ENCODE results near the gene PRKG1.
"Not testable (repeated sequence)": the region's sequence is repeated elsewhere in the genome, so short reads cannot be mapped to it uniquely, and the experiment has no call there.

Gene PRKG1

DNA sequence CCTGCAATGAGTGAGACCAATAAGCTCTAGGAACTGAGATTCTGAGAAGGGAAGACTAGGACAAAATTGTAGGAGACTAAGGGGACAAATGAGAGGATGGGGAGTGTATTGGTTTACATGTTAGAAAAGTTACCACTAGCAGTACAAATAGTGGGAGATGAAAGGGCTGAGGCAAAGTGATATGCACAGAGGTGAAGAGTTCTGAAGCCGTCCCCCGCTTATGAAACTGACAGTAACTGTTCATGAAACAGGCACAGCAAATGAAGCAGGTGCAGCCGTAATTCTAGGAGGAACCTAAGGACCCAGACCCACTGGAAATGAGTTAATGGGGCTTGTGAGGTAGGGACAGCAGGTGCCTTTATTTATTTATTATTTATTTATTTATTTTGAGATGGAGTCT, 211.3 kb downstream of the PRKG1 start:
- no peak for FAIRE-seq

DNA sequence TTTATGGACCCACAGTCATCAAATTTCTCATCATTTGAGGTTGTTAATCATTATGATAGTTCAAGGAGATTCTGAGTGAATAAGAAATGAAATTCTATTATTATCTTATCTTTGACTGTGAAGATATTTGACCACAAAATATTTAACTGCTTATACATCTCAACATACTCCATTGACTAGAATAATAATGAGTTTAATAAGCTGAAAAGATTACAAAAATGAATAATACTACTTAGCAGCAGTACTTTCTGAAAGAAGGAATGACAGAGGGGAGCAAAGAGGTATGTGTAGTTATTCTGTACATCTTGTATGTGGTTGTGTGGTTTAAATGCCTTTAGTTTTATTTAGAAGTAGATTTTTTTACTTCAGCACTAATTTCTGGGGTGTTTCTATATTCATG, 214.2 kb downstream of the PRKG1 start:
- FAIRE-seq: no peak

DNA sequence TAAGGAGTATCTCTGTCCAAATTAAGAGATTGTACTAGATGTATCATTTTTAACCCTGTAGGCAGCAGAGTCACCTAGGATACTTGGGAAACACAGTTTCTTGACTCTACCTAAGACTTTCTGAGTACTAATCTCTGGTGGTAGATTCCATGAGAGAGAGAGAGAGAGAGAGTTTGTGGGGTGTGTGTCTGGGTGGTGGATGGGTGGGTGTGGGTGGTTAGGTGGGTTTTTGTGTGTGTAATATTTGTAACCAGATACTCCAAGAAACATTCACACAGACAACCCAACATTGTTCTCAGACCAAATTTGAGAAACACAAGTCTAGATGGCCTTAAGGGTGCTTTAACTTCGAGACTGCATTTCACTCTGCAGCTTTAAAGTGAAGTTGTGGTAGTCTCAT, 215.2 kb downstream of the PRKG1 start:
- no peak for FAIRE-seq

DNA sequence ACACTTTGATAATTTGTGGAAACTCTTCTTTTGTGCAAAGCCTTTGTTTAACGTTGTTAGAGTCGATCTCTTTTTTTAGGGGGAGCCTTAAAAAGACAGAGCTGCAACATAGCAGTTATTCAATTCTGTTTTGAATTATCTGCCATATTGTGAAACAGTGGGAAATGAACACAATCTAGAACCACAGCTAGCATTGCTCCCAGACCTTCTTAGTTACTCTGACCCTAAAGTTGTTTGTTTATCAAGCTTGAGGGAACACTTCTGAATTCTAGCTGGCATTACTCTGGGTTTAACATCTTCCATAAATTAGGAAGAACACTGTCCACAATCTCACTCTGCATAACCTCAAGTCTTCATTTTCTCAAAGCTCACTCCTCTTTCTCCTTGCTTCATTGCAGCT, 217.7 kb downstream of the PRKG1 start:
- FAIRE-seq: no peak

DNA sequence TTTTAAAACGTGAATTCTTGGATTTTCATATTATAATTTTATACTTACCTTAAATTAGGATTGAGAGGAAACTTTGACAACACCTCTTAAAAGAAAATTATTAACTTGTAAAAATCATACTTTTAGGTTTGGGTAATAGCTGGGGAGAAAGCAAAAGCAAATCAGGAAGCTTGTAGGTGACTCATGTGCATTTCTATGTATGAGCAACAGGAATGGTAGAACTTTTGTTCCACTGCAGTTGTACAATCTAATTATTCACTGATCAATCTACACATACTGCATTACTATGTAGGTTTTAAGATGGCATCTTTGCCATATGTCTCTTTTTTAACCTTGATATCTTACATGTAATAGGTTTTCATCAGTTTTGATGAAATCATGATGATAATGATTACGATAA, 223.2 kb downstream of the PRKG1 start:
- peak; percentile 42 for FAIRE-seq

DNA sequence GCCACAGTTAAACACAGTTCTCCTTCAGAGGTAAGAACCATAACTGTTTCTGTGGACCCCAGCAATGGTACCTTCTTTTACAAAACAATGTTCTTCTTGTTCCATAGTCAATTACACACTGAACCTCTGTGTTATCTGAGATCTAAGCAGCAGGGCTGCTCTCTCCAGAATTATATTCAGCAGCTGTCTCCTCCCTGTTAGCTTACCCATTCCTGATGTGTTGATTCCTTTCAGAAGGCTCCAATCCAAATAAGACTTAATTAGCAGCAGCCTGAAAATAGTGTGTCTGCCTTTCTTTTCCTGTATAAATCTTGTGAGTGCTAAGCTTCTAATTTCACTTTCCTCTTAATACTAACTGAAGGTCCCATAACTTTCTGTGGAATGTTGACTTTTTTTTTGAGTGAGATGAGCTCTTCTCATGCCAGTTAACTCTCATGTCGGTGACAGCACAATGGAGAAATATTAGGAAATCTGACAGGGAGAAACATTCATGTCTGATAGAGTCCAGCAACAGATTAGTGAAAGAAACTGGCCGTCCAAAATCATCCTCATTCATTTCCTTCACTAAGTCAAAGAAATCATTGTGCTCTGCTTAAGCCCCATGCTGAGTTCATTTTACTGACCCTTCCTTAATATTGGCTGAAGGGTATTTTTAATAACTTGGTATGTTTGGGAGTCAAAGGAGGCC, 226.5 kb downstream of the PRKG1 start:
- FAIRE-seq: no peak

DNA sequence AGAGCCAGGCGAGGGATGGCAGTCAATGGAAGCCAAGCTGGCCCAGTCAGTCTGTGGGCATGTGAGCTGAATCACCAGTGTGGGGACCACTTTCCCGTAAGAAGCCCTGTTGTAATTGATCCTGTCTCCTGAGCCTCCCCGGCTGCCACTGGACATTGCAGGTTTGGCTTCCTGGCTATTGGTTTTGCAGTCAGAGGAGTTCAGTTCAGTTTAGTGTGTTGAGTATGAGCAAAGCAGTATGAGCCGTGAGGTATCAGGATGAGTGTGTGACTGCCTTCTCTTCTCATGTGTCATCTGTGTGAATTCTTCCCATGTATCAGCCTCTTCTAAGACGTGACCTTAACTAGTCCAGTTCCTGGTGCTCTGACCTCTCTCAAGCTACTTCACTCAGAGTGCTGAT, 227.4 kb downstream of the PRKG1 start:
- no peak for FAIRE-seq

DNA sequence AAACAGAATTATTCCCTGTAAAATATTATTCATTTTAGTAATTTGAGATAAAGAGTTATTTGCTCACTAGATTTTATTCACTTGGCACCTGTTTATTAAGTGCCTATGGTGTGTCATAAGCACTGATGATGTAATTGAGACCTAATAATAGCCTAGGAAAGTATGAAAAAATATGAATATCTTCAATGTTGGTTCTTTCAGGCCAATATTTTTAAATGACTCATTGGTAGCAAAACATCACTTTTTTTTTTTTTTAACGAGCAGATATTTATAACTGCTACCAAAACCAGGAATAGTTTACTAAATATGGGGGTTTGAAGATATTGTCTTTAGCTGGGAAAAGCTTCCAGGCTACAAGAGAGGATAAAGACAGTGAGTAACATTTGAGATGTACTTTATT, 228.0 kb downstream of the PRKG1 start:
- FAIRE-seq: peak; percentile 8

DNA sequence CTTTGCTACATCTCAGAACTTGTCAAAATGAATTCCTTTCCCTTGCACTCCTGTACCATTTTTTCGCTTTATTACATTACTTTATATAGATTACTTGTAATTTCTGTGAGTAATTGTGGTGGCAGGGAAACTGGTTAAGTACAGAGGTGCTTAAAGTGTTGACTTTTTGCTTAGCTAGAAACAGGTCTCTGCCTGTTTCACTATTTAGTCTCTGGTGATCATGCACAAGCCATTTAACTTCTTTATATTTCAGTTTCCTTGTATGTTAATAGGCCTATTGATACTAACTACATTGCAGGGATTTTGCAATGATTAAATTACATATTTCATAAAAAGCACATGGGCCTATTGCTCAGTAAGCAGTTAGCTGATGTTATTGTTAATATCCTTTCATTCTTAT, 233.8 kb downstream of the PRKG1 start:
- no peak for FAIRE-seq

DNA sequence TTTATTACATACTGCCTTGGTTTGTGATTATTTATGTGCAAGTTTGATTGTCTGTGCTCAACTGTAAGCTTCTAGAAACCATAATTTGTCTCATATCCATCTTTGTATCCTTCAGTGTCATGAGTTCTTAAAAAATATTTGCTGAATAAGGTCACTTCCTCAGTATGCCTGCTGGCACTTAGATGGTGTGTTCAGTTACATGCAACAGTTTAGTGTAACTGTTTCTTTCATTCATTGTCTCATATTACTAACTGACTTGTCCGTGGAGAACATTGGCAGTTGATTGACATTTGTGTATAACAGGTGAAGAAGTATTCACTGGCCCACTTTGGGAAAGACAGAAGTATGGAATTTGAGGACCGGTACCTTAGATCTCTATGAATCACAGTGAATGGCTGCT, 236.9 kb downstream of the PRKG1 start:
- no peak for FAIRE-seq

DNA sequence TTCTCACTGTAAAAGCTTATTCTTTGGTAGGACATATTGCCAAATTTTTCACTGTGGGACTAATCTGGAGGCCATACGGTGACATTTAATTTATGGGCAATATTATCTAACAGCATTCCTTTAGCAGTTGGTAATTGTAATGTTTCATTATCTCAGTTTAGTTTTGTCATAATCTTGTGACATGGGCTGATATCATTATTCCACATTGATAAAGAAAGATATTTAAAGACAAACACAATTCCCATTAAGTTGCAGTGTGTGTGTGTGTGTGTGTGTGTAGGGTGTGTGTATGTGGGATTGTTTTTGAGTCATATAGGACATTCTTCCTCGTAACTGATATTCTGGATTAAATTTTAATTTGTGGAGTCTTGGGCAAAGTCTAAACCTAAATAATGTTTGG, 238.5 kb downstream of the PRKG1 start:
- no peak for FAIRE-seq

DNA sequence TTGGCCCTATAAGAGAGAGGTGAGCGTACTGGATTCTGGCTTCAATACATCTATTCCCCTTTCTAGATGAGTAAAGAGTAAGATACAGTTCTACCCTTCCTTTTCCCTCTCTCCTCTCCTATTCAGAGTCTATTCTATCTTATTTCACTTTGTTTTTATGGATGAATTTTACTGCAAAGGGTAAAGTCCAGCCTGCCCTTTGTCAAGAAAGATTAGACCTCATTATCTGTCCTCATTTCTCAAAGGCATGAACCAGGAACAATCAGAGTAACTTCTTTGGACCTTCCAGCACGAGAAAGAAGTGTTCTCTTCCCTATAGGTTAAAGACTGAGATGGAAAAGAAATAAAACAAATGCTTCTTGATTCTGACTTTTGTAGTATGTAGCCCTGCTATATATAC, 239.0 kb downstream of the PRKG1 start:
- no peak for FAIRE-seq

DNA sequence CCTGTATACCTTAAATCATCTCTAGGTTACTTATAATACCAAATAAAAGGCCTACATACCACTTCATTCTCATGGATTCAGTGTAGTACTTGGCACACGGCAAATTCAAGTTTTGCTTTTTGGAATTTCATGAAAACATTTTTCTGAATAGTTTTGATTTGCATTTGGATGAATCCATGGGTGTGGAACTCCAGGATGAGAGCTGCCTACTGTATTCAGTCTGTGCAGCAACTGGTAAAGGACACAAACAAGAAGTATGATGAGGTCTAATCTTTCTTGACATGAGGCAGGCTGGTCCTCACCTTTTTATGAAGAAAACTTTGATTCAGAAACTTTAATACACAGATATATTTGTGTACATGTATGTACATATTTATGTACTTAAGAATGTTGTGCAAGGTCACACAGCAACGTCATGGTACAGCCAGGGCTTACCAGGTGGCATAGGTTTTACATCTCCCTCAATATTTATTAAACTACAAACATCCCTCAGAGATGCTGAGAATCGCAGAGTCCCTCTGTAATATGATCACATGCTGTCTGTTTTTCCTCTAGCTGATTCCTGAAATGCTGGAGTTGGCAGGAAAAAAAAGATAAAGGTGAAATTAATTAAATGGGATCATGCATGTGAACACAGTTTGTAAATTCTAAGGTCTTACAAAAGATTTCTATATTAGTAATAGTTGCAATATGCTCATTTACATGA, 239.6 kb downstream of the PRKG1 start:
- no peak for FAIRE-seq

DNA sequence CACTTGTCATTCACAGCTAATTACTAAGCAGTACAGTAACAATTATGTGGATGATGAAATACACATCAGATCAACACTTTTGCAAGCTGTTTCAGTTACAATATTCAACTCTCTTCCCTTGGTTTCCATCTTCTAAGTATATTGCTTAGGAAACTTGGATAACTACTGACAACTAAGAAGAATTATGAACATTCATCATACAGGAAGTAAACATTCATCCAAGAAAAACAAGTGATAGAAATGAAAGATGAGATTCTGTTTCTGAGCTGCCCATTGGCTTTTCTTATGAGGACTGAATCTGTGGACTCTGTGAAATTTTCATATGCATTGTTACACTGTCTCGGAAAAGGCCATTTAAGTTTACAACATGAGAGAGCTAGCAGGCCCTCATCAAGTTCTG, 240.2 kb downstream of the PRKG1 start:
- FAIRE-seq: no peak

DNA sequence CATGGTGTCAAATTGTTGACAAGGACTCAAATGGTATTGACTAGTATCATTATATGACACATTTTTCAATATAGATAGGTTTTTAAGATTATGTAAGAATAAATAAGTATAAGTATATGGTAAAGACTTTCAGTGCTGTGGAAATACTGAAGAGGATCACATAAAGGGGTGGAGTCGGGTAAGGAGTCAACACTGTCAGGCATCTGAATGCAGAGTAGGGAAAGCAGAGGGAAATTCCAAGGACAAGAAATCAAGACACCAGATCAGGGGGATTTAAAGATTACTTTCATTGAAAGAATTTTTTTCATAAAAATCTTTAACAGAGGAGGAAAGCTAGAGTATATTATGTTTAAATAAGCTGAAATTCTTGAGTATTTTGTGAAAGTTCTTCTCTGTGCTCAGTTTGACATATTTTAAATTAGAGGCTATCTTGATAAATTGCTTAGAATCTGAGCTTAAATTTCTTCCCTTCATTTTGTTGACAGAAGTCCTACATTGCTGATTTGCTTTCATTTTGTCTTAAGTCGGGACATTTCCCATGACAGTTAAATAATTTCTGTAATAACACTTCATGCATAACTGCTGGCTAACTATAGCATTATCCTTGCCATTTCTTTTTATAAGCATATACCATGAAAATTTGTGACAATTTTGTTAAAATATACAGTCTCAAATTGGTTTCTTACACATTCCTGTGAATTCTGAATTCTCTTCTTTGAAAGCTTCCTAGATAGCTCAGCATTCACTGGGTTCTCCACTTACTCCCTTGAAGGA, 244.3 kb downstream of the PRKG1 start:
- no peak for FAIRE-seq

DNA sequence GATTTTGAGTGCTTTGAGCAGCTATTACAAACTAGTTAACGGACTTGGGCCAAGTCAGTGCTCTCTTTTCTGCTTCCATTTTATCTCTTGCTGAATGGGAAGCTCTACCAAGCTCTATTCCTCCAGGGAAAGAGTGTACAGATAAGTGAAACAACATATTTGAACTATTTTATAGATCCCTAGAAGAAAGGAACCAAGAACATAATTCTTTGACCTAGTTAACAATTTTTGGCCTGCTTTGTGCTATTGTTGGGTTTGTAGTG, 244.8 kb downstream of the PRKG1 start:
- FAIRE-seq: no peak

DNA sequence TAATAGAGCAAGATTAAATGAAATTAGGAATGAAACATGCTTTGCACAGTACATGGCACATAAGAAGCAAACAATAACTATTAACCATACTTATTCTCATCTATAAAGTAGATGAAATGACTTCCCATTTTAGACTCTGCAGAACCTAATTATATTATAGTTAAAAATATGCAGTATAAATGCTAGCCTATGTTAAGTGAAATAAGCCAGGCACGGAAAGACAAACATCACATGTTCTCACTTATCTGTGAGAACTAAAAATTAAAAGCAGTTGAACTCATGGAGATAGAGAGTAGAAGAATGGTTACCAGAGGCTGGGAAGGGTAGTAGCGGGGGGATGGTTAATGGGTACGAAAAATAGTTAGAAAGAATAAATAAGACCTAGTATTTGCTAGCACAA, 247.0 kb downstream of the PRKG1 start:
- no peak for FAIRE-seq

DNA sequence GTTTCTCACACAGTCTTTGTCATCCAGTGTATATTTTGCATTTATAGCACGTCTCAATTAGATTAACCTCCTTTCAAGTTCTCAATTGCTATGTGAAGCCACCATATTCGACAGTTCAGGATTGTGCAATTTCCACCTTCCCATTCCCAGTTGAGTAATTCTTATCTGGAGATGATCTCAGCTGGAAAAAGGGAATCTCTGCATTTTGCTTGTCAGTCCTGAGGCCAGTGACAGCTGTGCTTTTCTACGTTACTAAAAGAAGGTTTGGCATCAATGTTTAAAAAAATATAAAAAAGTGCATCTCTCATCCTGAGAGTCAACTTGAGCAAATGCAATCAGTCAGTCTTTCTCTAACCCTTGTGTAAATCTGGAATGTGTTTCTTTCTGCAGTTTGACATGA, 247.7 kb downstream of the PRKG1 start:
- no peak for FAIRE-seq

DNA sequence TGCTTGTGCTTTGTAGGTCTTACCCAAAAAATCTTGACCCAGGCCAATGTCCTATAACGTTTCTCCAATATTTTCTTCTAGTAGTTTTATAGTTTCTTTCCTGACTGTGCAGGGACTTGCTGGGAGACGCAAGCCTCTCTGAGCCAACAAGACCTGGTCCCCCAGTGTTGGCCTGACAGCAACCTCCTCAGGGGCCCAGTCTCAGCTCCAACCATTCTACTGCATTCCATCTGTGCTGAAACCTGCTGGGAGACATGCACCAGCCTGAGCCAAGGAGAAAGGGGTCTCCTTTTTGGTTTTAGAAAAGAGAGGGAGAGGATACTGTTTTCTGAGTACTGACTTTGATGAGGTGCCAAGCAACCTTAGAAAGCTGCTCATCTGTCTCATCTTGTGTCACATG, 251.4 kb downstream of the PRKG1 start:
- FAIRE-seq: no peak

DNA sequence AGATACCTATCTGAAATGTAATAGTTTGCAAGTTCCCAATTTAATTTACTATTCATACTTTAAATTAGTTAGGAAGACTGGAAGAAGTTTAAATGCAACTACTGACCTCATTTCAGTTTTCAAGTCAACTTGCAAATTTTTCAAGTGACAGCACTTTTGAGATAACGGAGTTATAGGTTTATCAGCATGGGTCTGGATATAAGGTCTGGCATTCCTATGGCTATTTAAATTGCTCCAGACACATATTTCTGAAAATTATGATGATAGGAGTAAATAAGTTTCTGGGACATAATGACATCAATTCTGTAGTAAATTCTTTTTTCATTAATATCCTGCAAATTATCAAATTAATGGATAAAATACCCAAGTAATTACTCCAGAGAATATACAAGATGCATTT, 251.9 kb downstream of the PRKG1 start:
- no peak for FAIRE-seq

DNA sequence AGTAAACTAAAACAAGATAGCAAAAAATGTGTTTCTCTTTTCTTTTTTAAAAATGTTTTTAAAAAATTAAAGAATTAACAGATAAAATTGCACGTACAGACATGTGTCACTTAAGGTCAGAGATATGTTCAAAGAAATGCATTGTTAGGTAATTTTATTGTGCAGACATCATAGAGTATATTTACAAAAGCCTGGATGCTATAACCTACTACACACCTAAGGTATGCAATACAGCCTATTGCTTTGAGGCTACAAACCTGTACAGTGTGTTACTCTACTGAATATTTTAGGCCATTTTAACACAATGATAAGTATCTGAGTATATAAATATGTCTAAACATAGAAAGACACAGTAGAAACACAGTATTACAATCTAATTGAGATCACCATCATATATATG, 253.1 kb downstream of the PRKG1 start:
- FAIRE-seq: no peak

DNA sequence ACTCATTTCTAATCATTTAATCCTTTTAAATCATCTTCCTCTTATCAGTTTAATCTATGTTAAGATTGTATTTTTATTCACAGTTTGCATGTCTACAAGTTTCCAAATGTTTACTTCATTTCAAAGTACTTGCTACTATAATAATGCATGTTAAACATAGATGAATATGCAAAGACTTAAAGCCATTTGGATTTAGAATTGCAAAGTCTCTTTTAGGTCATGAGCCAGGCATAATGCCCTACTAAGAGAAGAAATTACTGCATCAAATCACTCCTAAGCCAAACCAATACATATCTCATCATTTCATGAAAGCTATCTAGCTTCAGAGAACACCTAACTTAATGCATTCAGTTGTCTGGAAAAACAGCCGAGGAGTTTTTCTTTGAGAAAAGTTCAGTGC, 266.1 kb downstream of the PRKG1 start:
- no peak for FAIRE-seq

DNA sequence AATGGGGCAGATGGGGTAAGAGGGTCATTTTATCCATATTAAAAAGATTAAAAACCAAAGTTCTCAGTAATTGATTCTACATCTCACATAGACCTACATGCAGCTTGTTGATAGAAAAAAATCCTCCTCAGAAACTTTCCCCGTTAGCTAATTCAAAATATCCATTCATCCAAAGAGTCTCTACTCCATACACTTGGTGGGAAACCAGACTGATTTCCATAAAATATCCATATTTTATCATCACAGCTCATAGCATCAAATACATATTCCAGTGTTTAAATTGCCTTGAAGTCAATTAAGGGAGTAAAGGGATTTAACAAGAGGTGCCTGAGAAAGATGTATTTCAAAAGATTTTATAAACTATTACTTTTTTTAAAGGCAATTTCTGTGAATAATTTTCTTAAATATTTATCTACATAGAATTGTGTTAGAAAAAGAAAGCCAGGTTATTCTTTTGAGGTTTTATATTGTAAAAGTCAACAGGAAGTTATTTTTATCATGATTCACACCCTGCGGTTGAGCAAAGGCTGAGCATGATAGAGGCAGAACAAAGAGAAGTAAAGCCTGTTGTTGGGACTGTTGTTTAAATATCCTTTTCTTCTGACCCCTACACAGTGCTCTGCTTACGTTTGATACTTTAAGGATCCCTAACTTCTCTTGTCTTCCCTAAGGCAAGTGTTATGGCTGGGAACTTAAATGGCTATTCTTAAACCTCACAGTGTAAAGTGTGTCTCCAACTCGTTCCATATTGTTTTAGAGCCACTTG, 266.7 kb downstream of the PRKG1 start:
- FAIRE-seq: no peak

DNA sequence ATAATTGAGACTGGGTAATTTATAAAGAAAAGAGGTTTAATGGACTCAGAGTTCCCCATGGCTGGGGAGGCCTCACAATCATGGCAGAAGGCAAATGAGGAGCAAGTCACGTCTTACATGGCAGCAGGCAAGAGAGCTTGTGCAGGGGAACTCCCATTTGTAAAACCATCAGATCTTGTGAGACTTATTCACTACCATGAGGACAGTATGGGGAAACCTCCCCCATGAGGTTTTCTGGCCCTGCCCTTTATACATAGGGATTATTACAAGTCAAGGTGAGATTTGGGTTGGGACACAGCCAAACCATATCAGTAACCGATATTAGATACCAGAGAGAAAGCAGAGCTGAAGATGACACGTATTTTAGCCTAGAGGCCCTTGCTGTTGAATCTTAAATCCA, 267.5 kb downstream of the PRKG1 start:
- not testable (repeated sequence) for FAIRE-seq
